ENCODE measurements around the gene PRR5L. TPM values are rescaled to one million over a fixed set of nuclear protein-coding genes. Genes with fewer than 3 reads are reported as not detected.

PRR5L gene
- total and polyA plus RNA-seq, 7 donors: 3.3 to 105 (median 11.9) TPM

GRCh38 chr11:36365907-36366306 lies 69.8 kb downstream of the PRR5L start:
- no peaks in the 10 kb centered on the region for H3K36me3 ChIP-seq
- H3K27me3 ChIP-seq: peaks cover 0 to 6% (median 0%) of the 10 kb centered on the region in 3 donors
- intact Hi-C loops (cut with DNase I): no loop called here
- no peak for DNase-seq
- H3K27ac ChIP-seq: no peak overlapping the region
- no peak overlapping the region for H3K4me3 ChIP-seq
- H3K9me3 ChIP-seq: no peaks in the 10 kb centered on the region
- TF ChIP-seq POLR2A (IDR thresholded peaks at IDR 0.05) (no peak), EP300 (IDR thresholded peaks at IDR 0.05) (no peak), CTCF (IDR thresholded peaks at IDR 0.05) (no peak), POLR2AphosphoS5 (IDR thresholded peaks at IDR 0.05) (no peak)
- H3K4me1 ChIP-seq: no peaks in the 10 kb centered on the region

GRCh38 chr11:36367806-36368680 lies 72.0 kb downstream of the PRR5L start:
- no peak for DNase-seq
- Histone ChIP-seq H3K36me3 (no peaks in the 10 kb centered on the region), H3K4me3 (no peak overlapping the region), H3K27ac (no peak overlapping the region), H3K27me3 (no peaks in the 10 kb centered on the region), H3K4me1 (no peaks in the 10 kb centered on the region), H3K9me3 (no peaks in the 10 kb centered on the region)
- no peak for TF ChIP-seq CTCF (IDR thresholded peaks at IDR 0.05)
- TF ChIP-seq POLR2AphosphoS5 (IDR thresholded peaks at IDR 0.05): no peak
- TF ChIP-seq EP300 (IDR thresholded peaks at IDR 0.05): no peak
- no peak for TF ChIP-seq POLR2A (IDR thresholded peaks at IDR 0.05)
- WGBS, 2 donors: 74 to 82% methylated on average over 9 of the region's 9 CpGs
- intact Hi-C loops (cut with DNase I): no loop called here

- no peak overlapping the region for H3K27ac ChIP-seq
- peaks cover 0 to 12% (median 0%) of the 10 kb centered on the region in 3 donors for H3K27me3 ChIP-seq
- TF ChIP-seq POLR2A (IDR thresholded peaks at IDR 0.05) (no peak), POLR2AphosphoS5 (IDR thresholded peaks at IDR 0.05) (no peak), EP300 (IDR thresholded peaks at IDR 0.05) (no peak), CTCF (IDR thresholded peaks at IDR 0.05) (no peak)
- intact Hi-C loops (cut with DNase I): no loop called here
- WGBS, 2 donors: 15 to 70% methylated on average over 2 of the region's 2 CpGs
- H3K4me1 ChIP-seq: peaks cover 0 to 5% (median 2%) of the 10 kb centered on the region in 4 donors
- no peak for DNase-seq
- no peaks in the 10 kb centered on the region for H3K9me3 ChIP-seq
- H3K4me3 ChIP-seq: no peak overlapping the region
- H3K36me3 ChIP-seq: no peaks in the 10 kb centered on the region
These were observed 75.1 kb downstream of the PRR5L start for GRCh38 chr11:36371181-36371580.

GRCh38 chr11:36371590-36371989 lies 75.5 kb downstream of the PRR5L start:
- no peak overlapping the region for H3K4me3 ChIP-seq
- no peaks in the 10 kb centered on the region for H3K9me3 ChIP-seq
- WGBS, 2 donors: 39 to 78% methylated on average over 7 of the region's 7 CpGs
- no peaks in the 10 kb centered on the region for H3K36me3 ChIP-seq
- no peak for TF ChIP-seq EP300 (IDR thresholded peaks at IDR 0.05)
- TF ChIP-seq POLR2AphosphoS5 (IDR thresholded peaks at IDR 0.05): no peak
- TF ChIP-seq POLR2A (IDR thresholded peaks at IDR 0.05): no peak
- TF ChIP-seq CTCF (IDR thresholded peaks at IDR 0.05): no peak
- H3K27me3 ChIP-seq: peaks cover under 1 to 16% (median 3%) of the 10 kb centered on the region in 3 donors
- H3K4me1 ChIP-seq: peaks cover 0 to 9% (median 5%) of the 10 kb centered on the region in 4 donors
- H3K27ac ChIP-seq: no peak overlapping the region
- no peak for DNase-seq
- intact Hi-C loops (cut with DNase I): no loop called here

Measured in sigmoid colon (tissue), 7 donors.